Stimulated activated CD4-positive, alpha-beta T cell treated with anti-CD3 and anti-CD28 coated beads, Interleukin-12 subunit alpha, Interleukin-12 subunit beta, amount 100 ng/mL, for 24 hours (primary cell): ENCODE measurements around the gene MALL.
"Not testable (repeated sequence)": the region's sequence is repeated elsewhere in the genome, so short reads cannot be mapped to it uniquely, and the experiment has no call there.

Experiments used
- DNase-seq, 2 experiments: peaks; one replicate each; pipeline ENCODE4 v3.0.0-alpha.2; 2020; ENCODE audit warnings: low read depth in 2 of 2

The MALL gene

GRCh38 chr2:110050222-110050621, 65.4 kb downstream of the MALL start:
- DNase-seq = not testable (repeated sequence)

DNA sequence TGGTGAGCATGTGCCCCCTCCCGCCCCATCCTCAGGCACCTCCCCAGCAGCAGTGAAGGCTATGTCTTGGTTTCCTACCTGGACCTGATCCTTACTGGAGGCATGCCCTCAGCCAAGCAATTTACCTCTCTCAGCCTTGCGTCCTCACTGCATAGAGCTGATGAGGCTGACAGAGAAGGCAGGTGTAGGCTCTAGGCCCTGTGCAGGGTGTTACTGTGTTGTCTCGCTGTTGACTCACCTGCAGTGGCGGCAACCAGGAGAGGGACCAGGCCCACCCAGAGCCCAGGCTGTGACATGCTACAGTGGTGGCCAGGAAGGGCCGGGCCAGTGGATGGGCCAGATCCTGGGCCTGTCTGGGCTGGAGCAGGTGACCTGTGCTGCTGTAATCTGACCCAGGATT, 65.9 kb downstream of the MALL start:
- DNase-seq = not testable (repeated sequence)

DNA sequence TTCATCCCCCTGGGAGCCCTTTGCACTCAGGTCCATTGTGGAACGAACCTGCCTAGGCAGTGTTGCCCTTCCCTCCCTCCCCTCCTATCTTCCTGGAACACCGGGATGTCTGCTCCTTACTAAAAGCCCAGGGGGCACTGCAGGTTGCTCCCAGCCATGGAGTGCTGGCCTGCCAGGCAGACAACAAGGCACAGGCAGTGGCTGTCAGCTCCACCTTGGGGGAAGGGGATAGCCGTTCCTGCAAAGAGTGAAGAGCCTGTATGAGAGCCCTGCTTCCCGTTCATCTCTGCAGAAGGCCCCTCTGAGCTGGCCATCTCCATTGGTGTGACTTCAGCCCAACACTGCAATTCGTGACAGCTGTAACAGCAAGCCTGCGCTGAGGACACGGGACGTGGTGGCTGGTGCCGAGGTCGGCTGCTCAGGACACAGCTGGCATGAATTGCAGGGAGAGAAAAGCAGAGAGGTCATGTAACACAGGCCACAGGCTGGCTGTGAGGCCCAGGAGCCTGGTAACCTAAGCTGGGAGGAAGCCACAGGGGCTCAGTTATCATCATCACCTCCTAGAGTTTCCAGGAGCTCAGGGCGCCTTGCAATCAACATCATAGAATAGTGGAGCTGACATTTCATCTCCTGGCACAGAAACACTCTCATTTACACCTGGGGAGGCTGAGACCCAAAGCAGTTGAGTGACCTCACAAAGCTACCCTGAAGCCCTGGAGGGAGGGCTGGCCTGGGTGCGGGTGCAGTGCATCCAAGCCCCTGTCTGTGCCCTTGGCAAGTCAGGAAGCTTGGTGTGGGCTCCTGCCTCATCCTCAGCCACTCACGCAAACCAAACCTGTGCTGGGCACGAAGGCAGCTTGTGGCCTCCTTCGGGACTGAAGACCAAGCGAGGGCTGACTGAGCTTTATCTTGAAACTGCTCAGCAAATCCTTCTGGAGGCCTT, 67.1 kb downstream of the MALL start:
- not testable (repeated sequence) for DNase-seq

- not testable (repeated sequence) for DNase-seq
These were observed 68.4 kb downstream of the MALL start for GRCh38 chr2:110047225-110047624.

GRCh38 chr2:110041941-110042660, 73.5 kb downstream of the MALL start:
- not testable (repeated sequence) for DNase-seq

DNA sequence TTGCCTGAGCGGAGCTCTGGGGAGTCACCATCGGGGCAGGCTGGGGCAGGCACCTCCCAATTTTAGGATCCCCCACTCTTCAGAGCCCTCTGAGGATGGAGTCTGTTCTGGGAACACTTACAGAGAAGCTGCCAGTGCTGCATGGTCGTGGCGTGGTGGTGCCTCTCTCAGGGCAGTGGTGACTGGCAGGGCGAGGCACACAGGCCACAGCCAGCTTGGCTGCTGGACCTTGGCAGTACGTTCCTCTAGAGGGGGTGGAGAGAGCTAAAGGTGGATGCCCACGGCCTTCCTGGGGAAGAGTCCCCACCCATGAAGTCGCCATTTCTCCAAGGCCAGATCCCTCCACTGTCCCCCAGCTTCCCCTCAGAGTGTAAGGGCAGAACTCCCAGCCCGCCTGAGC, 78.3 kb downstream of the MALL start:
- not testable (repeated sequence) for DNase-seq

- DNase-seq = not testable (repeated sequence)
These were observed 80.2 kb downstream of the MALL start for GRCh38 chr2:110035384-110035783.

DNA sequence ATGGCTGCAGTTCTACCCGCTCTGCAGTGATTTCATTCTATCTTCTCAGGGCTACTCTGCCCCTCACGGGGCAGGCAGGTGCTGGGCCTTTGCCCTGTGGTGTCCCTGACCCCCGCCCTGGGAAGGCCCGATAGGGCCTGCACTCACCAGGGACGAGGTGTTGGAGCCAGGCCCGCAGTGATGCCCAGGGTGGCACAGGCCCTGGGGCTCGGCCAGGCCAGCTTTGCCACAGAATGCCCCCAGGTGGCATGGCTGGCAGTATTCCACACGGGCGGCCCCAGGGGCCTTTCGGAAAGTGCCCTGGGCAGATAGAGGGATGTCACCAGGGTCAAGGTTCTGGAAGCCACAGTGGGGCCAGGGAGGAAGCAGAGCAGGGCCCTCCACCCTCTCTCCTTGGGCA, 80.7 kb downstream of the MALL start:
- DNase-seq = not testable (repeated sequence)
